Ramos (cell line): ENCODE data around the gene EXOC3.

Experiments
- in situ Hi-C: fragments of 300-500 bp; cut with MboI; formaldehyde crosslinking; loops from one replicate; pipeline ENCODE4 v1.14.3; 2022; ENCODE audit warnings: low sequenced_read_pairs; ENCODE audit not compliant: unreplicated experiment

Gene EXOC3

GRCh38 chr5:515273-515836, 72.4 kb downstream of the EXOC3 start:
- in situ Hi-C loops = no loop called here

GRCh38 chr5:516338-516925, 73.5 kb downstream of the EXOC3 start:
- in situ Hi-C loops = no loop called here
